Adrenal gland (tissue), 5 donors: ENCODE results near the gene HOXD10.

ENCODE experiments used
- POLR2A ChIP-seq, 2 donors: fragments of 450-650 bp; IDR thresholded peaks; one replicate each; pipeline ENCODE4 v1.6.1; 2017; ENCODE audit warnings: antibody characterized with exemption in 2 of 2, mild to moderate bottlenecking in 2 of 2, moderate library complexity in 1 of 2
- TF ChIP-seq, protein P1 (sequence below), 6 experiments: fragments of 450-650 bp in 4 of 6; fragments of 200-600 bp in 2 of 6; sonication (generic) in 1 of 6; IDR thresholded peaks; 1 replicate in 5 of 6; 2 replicates in 1 of 6; pipeline versions ENCODE4 v1.5.1 to v1.8.0; 2016 to 2021; ENCODE audit warnings: antibody characterized with exemption in 6 of 6, mild to moderate bottlenecking in 2 of 6, moderate library complexity in 1 of 6
- donor health status: DM: no; HTN: no; CAD: no.

GRCh38 chr2:176105078-176105729 lies 11.4 kb upstream of the HOXD10 start:
- TF ChIP-seq, protein P1, sequence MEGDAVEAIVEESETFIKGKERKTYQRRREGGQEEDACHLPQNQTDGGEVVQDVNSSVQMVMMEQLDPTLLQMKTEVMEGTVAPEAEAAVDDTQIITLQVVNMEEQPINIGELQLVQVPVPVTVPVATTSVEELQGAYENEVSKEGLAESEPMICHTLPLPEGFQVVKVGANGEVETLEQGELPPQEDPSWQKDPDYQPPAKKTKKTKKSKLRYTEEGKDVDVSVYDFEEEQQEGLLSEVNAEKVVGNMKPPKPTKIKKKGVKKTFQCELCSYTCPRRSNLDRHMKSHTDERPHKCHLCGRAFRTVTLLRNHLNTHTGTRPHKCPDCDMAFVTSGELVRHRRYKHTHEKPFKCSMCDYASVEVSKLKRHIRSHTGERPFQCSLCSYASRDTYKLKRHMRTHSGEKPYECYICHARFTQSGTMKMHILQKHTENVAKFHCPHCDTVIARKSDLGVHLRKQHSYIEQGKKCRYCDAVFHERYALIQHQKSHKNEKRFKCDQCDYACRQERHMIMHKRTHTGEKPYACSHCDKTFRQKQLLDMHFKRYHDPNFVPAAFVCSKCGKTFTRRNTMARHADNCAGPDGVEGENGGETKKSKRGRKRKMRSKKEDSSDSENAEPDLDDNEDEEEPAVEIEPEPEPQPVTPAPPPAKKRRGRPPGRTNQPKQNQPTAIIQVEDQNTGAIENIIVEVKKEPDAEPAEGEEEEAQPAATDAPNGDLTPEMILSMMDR (IDR thresholded peaks at IDR 0.05), result no peak
- no peak for TF ChIP-seq POLR2A (IDR thresholded peaks at IDR 0.05)
